Upper lobe of right lung (tissue), 1 donor: ENCODE measurements around the gene CASKIN1. TPM values are rescaled to one million over a fixed set of nuclear protein-coding genes. Genes with fewer than 3 reads are reported as not detected.

Experiments used
- ATAC-seq: fragments of 200-7000 bp; cut with Tn5 transposase; one replicate; pipeline ENCODE4 v1.9.1; 2020; ENCODE audit warnings: mild to moderate bottlenecking, moderate library complexity
- DNase-seq: peaks from one replicate; pipeline ENCODE4 v3.0.0-alpha.2; 2020
- H3K27ac ChIP-seq: fragments of 200-600 bp; one replicate; pipeline ENCODE4 v1.8.0; 2022
- H3K27me3 ChIP-seq: fragments of 200-600 bp; one replicate; pipeline ENCODE4 v1.8.0; 2022; ENCODE audit warnings: mild to moderate bottlenecking
- H3K36me3 ChIP-seq: fragments of 200-600 bp; one replicate; pipeline ENCODE4 v1.8.0; 2022
- H3K4me1 ChIP-seq: fragments of 200-600 bp; one replicate; pipeline ENCODE4 v1.8.0; 2022
- H3K4me3 ChIP-seq: fragments of 200-600 bp; one replicate; pipeline ENCODE4 v1.8.0; 2022; ENCODE audit warnings: mild to moderate bottlenecking
- H3K9me3 ChIP-seq: fragments of 200-600 bp; one replicate; pipeline ENCODE4 v1.8.0; 2022
- intact Hi-C: fragments of 100-400 bp; cut with DNase I; formaldehyde crosslinking; loops from one replicate; pipeline ENCODE4 v1.11.0; 2022
- total RNA-seq: library from RNA; stranded (reverse); fragmentation: NEBNext Ultra II Directional; extraction: Animal tissue kit (Norgen Biotek cat#: 25700); gene quantifications from one replicate; pipeline ENCODE4 v1.2.1, GENCODE V29; 2021
- TF ChIP-seq, protein P1 (sequence below): fragments of 200-600 bp; IDR thresholded peaks from one replicate; pipeline ENCODE4 v1.8.0; 2022; ENCODE audit warnings: antibody characterized with exemption
- donor health status: DM: no; HTN: yes; CAD: no; lungs with severe emphysema.

CASKIN1 gene
- total RNA-seq, 1 donor from 2014 or later, result 0.06 TPM

DNA sequence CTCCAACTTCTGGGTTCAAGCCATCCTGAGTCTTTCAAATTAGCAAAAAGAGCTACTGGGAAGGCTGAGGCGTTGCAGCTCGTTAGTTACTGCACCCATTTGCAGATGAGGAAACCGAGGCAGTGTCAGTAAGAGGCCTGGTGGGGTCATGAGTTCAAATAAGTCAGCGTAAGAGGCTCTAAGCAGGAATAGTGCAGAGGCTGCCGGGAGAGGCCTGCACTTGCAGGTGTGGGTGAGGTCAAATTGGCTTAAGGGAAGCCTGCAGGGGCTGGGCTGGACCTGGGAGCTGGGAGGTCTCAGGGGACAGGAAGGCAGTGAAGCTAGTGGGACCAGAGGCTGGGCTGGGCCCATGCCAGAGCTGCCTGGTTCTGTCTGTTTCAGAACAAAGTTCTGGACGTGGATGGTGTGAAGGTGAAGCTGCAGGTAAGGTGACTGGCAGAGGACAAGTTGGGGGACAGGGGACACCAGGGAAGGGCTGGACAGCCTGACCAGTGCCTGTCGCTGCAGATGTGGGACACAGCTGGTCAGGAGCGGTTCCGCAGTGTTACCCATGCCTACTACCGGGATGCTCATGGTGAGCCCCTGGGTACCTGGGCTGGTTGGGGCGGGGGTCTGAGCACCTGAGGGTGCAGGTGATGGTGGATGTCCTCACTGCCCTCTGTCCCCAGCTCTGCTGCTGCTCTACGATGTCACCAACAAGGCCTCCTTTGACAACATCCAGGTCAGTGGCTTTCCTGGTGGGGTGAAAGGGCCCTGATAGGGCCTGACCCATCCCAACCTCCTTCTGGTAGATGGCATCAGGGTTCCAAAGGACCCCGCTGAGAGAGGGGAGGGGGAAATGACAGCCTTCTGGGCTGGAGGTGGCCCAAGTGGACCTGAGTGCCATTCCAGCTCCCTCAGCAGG is 45.0 kb downstream of the CASKIN1 start:
- Histone ChIP-seq H3K36me3 (peaks cover 17% of the 10 kb centered on the region), H3K4me3 (no peak overlapping the region), H3K27ac (no peak overlapping the region), H3K9me3 (no peaks in the 10 kb centered on the region), H3K27me3 (no peaks in the 10 kb centered on the region), H3K4me1 (peaks cover 61% of the 10 kb centered on the region)
- TF ChIP-seq, protein P1, sequence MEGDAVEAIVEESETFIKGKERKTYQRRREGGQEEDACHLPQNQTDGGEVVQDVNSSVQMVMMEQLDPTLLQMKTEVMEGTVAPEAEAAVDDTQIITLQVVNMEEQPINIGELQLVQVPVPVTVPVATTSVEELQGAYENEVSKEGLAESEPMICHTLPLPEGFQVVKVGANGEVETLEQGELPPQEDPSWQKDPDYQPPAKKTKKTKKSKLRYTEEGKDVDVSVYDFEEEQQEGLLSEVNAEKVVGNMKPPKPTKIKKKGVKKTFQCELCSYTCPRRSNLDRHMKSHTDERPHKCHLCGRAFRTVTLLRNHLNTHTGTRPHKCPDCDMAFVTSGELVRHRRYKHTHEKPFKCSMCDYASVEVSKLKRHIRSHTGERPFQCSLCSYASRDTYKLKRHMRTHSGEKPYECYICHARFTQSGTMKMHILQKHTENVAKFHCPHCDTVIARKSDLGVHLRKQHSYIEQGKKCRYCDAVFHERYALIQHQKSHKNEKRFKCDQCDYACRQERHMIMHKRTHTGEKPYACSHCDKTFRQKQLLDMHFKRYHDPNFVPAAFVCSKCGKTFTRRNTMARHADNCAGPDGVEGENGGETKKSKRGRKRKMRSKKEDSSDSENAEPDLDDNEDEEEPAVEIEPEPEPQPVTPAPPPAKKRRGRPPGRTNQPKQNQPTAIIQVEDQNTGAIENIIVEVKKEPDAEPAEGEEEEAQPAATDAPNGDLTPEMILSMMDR, result no peak
- ATAC-seq, result no peak
- no peak for DNase-seq
- intact Hi-C loops, result no loop called here

DNA sequence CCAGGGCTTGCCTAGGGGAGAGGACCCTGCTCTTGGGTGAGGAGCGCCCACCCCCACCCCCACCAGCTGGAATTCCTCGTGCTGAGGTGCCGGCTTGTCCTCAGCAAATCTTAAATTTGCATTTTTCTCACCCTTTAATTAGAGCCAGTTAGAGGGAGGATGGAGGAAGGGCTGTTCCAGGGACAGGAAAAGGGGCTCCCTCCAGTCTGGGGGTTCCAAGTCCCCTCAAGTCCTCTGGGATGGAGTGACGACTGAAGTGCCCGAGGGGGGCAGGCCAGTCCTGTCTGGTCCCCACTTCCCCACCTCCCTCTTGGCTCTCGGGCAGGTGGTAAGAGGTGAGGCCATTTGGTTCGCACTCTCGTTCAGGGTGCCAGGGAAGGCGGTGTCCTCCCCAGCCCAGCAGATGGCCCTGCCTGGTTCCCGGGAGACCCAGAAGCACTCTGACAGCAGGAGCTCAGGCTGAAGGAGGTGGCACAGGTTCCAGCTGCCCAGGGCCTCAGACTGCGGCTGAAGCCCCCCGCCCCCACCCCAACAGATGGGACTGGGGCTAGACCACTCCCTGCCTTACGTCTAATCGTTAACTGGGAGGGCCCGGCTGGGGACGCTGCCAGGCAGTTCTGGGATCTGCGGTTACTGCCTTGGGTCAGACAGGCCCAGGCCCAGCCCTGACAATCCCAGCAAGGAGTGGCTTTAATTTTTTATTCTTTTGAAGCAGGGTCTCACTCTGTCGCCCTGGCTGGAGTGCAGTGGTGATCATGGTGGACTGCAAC is 45.8 kb downstream of the CASKIN1 start:
- DNase-seq (no peak), ATAC-seq (no peak)
- peaks cover 58% of the 10 kb centered on the region for H3K4me1 ChIP-seq
- intact Hi-C loops, result no loop called here
- H3K9me3 ChIP-seq, result no peaks in the 10 kb centered on the region
- H3K36me3 ChIP-seq, result peaks cover 17% of the 10 kb centered on the region
- TF ChIP-seq, protein P1, result no peak
- H3K27ac ChIP-seq, result no peak overlapping the region
- H3K27me3 ChIP-seq, result no peaks in the 10 kb centered on the region
- H3K4me3 ChIP-seq, result no peak overlapping the region

DNA sequence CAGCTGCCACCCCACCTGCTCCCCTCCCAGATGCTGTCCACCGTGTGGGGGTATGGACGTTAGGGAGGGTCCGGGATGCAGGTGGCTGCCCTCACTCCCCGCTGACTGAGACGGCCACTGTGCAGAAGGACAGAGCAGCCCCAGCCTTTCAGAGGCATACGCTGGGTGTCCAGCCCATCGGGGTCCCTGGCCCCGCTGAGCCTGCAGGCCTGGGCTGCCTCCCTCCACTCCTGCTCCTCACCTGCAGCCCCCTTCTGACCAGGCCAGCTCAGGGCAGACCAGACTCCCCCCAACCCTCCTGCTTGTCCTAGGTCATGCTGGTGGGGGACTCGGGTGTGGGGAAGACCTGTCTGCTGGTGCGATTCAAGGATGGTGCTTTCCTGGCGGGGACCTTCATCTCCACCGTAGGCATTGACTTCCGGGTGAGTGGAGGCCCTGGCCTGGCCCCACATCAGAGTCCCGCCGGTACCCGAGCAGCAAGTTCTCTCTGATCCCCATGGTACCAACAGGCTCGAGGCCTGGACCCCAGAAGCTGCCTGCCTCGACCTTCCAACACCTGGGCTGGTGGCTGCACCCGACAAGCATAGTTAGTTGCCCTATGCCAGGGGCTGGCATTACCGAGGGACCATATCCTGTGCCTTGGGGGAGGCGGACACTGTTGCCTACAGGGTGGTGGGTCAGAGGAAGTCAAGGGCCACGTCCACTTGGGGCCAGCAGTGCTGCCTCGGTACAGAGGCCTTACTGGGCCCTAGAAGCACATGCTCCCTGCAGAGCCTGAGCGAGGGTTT is 46.6 kb downstream of the CASKIN1 start:
- Histone ChIP-seq H3K27me3 (no peaks in the 10 kb centered on the region), H3K36me3 (peaks cover 17% of the 10 kb centered on the region), H3K4me1 (peaks cover 58% of the 10 kb centered on the region), H3K4me3 (no peak overlapping the region), H3K27ac (no peak overlapping the region), H3K9me3 (no peaks in the 10 kb centered on the region)
- TF ChIP-seq, protein P1, result no peak
- intact Hi-C loops, result no loop called here
- ATAC-seq (no peak), DNase-seq (no peak)

DNA sequence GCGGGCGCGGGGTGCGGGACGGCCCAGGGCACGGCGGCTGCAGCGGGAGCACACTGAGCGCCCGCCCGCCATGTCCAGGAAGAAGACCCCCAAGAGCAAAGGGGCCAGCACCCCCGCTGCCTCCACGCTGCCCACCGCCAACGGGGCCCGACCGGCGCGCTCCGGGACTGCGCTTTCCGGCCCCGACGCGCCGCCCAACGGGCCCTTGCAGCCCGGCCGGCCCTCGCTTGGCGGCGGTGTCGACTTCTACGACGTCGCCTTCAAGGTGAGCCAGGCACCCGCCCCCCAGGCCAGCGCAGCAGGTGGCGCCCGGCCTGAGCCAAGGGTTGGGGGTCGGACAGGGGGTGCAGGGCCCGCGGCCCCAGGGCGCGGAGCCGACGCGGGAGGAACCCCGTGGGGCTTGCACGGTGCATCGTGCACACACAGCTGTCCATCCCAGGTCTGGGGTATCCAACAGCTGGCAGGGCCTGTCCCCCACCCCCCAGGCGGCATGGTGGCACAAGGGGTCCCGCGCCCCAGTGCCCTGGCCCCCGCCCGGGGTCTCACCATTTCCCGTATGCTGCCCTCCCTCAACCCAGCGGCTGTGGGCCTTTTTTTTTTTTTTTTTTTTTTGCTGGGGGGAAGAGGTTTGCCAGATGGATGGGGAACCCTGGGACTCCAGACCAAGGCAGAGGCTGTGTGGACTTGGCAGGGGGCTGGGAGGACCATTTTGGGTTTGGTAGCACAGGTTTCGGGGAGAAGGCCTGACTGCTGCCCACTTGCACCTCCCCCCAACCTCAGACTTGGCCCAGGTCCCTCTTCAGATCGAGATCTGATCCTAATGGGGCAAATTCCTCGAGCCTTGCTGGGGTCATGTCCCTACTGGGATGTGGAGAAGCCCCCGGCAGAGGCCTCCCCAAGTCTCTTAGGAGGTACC is 47.4 kb downstream of the CASKIN1 start:
- peaks cover 17% of the 10 kb centered on the region for H3K36me3 ChIP-seq
- DNase-seq (peak; percentile 62), ATAC-seq (no peak)
- H3K27ac ChIP-seq, result no peak overlapping the region
- intact Hi-C loops, result no loop called here
- TF ChIP-seq, protein P1, result no peak
- no peaks in the 10 kb centered on the region for H3K27me3 ChIP-seq
- H3K9me3 ChIP-seq, result no peaks in the 10 kb centered on the region
- peak overlapping the region; percentile 37 for H3K4me3 ChIP-seq
- H3K4me1 ChIP-seq, result peaks cover 52% of the 10 kb centered on the region
